G401 (cell line): ENCODE results near the gene APOO. TPM values are rescaled to one million over a fixed set of nuclear protein-coding genes. Genes with fewer than 3 reads are reported as not detected.
"Not testable (repeated sequence)": the region's sequence is repeated elsewhere in the genome, so short reads cannot be mapped to it uniquely, and the experiment has no call there.

Source experiments
- DNase-seq: peaks from one replicate; pipeline ENCODE4 v3.0.0-alpha.2; 2015; ENCODE audit warnings: low spot score
- in situ Hi-C: cut with HindIII; loops from 2 replicates; pipeline ENCODE4 v1.10.0; 2016; ENCODE audit warnings: low sequenced_read_pairs, mixed read lengths
- total RNA-seq: library from RNA; depleted of rRNA; stranded (reverse); fragments of >200 nt; shearing (Covaris generic); gene quantifications from 2 replicates; pipeline ENCODE4 v1.2.3, GENCODE V29; 2014

APOO gene
- total RNA-seq, 1 experiment from 2014 or later, result 21.9 TPM

- in situ Hi-C loops, result no loop called here
- no peak for DNase-seq
Observed at GRCh38 chrX:23908219-23909004, 674 bp upstream of the APOO start.

GRCh38 chrX:23907111-23907497 lies 634 bp downstream of the APOO start:
- in situ Hi-C loops, result no loop called here
- DNase-seq, result no peak

- no peak for DNase-seq
- in situ Hi-C loops, result no loop called here
Observed at GRCh38 chrX:23904096-23904495, 3.6 kb downstream of the APOO start.

- peak; percentile 72 for DNase-seq
- in situ Hi-C loops, result no loop called here
Observed at GRCh38 chrX:23902419-23902818, 5.3 kb downstream of the APOO start.

- in situ Hi-C loops, result no loop called here
- DNase-seq, result peak; percentile 52
Observed at GRCh38 chrX:23901805-23902204, 5.9 kb downstream of the APOO start.

DNA sequence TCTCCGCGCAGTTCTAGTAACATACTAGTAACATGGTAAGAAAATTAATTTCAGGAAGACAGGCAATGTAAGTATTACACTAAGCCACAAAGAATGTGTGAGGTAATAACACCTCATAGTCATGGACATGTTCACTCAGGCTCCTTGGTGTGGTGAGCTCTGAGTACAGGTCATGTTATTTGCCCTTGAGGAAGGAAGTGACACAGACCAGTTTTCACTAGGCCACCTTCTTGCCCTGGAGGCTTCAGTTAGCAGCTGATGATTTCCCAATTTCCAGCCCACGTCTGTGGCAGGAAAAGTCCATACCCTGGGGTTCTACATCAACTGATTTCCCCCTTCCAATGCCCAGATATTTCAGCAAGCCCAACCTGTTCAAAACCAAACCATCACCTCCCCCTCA lies 6.7 kb downstream of the APOO start:
- DNase-seq, result no peak
- in situ Hi-C loops, result no loop called here

DNA sequence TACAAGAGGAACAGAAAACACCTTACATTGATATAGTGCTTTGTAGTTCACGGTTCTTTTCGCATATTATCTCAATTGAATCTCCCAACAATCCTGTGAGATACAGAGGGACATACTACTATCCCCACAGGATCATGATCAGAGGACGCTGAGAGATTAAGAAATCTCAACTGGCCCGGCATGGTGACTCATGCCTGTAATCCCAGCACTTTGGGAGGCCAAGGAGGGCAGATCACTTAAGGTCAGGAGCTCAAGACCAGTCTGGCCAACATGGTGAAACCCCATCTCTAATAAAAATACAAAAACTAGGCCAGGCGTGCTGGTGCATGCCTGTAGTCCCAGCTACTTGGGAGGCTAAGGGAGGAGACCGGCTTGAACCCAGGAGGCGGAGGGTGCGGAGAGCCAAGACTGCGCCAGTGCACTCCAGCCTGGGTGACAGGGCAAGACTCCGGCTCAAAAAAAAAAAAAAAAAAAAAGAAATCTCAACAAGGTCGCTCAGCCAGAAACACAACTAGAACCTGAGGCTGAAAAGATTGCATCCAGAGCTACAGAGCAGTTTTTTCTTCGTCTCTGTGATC lies 7.4 kb downstream of the APOO start:
- DNase-seq, result no peak
- in situ Hi-C loops, result no loop called here

- DNase-seq, result no peak
- in situ Hi-C loops, result no loop called here
Observed at GRCh38 chrX:23898412-23898959, 9.3 kb downstream of the APOO start.

- DNase-seq, result no peak
- in situ Hi-C loops, result no loop called here
Observed at GRCh38 chrX:23896981-23897380, 10.8 kb downstream of the APOO start.

- DNase-seq, in situ Hi-C loops: not testable (repeated sequence)
Observed at GRCh38 chrX:23896539-23896938, 11.2 kb downstream of the APOO start.

DNA sequence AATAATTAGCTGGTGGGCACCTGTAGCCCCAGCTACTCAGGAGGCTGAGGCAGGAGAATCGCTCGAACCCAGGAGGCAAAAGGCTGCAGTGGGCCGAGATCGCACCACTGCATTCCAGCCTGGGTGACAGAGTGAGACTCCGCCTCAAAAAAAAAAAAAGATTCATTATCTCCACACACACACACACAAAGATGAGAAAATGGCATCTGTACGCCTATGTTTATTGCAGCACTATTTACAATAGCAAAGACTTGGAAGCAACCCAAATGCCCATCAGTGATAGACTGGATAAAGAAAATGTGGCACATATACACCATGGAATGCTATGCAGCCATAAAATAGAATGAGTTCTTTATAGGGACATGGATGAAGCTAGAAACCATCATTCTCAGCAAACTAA lies 12.7 kb downstream of the APOO start:
- in situ Hi-C loops, result not testable (repeated sequence)

GRCh38 chrX:23890933-23891332 lies 16.8 kb downstream of the APOO start:
- in situ Hi-C loops, result no loop called here

More for the DNA sequence above, 12.7 kb downstream of the APOO start:
- not testable (repeated sequence) for DNase-seq

GRCh38 chrX:23888887-23889501 lies 18.7 kb downstream of the APOO start:
- DNase-seq, result no peak
- in situ Hi-C loops, result no loop called here

More at GRCh38 chrX:23890933-23891332, 16.8 kb downstream of the APOO start:
- no peak for DNase-seq

DNA sequence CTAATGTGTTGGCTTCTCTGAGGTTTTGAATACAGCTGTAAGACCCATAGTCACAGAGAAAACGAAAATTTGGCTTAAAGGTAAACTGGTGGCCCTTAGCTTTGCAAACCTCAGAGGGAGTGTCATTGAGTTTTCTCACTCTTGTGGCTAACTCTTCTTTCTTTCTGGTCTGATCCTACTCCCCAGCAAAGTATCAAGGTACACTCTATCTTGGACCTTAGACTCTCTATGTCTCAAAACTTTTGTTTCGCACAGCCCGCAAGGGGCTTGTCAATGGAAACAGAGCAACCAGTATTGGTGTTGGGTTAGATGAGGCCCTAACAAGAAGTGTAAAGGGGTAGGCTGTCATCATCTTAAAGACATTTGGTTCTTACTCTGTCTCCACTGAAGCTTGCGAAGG lies 19.8 kb downstream of the APOO start:
- DNase-seq, result no peak
- in situ Hi-C loops, result no loop called here

GRCh38 chrX:23887451-23887850 lies 20.3 kb downstream of the APOO start:
- in situ Hi-C loops, result no loop called here

GRCh38 chrX:23885803-23886202 lies 21.9 kb downstream of the APOO start:
- in situ Hi-C loops, result no loop called here
- DNase-seq, result no peak

More at GRCh38 chrX:23887451-23887850, 20.3 kb downstream of the APOO start:
- no peak for DNase-seq

DNA sequence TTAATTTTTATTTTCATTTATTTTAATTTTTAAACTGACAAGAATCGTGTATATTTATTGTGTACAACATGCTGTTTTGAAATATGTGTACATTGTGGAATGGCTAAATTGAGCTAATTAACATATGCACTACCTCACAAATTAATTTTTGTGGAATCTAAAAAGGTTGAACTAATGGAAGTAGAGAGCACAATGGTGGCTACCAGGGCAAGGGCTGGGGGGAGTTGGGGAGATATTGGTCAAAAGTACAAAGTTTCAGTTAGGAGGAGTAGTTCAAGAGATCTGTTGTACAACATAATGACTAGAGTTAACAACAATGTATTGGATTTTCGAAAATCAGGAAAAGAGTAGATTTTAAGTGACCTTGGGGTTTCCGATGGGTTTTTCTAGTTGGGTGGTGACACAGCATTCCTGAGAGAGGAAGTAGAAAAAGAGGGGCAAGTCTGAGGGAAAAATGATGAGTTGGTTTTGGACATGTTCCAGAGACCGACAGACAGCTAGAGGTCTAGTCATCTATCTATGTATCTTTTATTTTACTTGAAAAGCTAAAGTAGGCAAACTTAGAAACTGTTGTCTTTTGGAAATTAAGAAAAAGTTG lies 23.2 kb downstream of the APOO start:
- in situ Hi-C loops, result no loop called here

GRCh38 chrX:23883737-23884354 lies 23.9 kb downstream of the APOO start:
- in situ Hi-C loops, result no loop called here
- no peak for DNase-seq

More for the DNA sequence above, 23.2 kb downstream of the APOO start:
- DNase-seq, result no peak

- in situ Hi-C loops, result no loop called here
Observed at GRCh38 chrX:23879380-23880090, 28.2 kb downstream of the APOO start.

More at GRCh38 chrX:23879380-23880090, 28.2 kb downstream of the APOO start:
- no peak for DNase-seq
